Measurements from ENCODE around the gene CAMTA1. TPM values are rescaled to one million over a fixed set of nuclear protein-coding genes. Genes with fewer than 3 reads are reported as not detected.

Gene CAMTA1
- total RNA-seq, 2 donors from 2014 or later: 36.7 to 51.9 TPM

- Mint-ChIP-seq H3K27me3 (peaks cover 26% of the 10 kb centered on the region), H3K4me1 (no peaks in the 10 kb centered on the region), H3K36me3 (ENCODE audit: low read depth) (no peaks in the 10 kb centered on the region), H3K4me3 (no peak overlapping the region), H3K27ac (no peak overlapping the region), H3K9me3 (no peaks in the 10 kb centered on the region)
- no peak for ATAC-seq (replicated peaks)
Measured at GRCh38 chr1:7620196-7620595, 834.9 kb downstream of the CAMTA1 start.

DNA sequence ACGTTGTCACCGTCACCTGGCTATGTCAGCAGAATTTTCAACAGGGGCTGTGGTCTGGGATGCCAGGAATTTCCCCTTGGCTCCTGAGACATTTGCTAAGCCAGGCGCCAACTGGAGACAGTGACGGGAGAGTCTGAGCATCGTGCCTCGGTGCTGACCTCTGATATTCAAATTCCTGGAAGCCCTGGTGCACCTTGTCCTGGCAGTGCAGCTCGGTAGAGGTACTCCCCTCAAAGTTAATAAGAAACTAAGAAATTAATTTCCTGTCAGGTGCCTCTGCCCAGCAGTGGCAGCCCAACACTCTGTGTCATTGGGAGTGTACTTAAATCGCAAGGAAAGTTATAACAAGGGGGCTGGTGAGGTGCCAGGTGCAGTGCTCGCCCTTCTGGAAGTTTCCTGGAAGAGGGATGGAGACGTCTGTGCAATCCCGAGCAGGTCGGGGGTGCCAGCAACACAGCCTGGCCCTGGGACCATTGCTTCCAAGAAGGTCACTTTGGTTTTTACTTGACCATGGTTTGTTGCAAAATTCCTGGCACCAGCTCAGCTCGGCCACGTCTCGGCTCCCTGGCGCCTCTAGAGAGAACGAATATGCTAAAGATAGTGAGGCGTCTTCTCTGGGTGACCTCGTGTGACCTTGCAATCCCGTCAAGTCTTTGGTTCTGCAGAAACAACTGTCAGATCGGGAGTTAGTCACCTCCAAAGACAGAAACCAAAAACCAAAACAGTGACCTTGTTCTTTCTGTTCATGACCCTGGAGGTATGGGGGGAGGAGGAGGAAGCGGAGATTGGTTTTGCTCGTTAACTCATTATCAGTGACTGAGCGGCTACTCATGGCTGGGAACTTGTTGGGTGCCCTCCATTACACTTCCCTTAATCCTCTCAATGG lies 836.3 kb downstream of the CAMTA1 start:
- ATAC-seq (replicated peaks): no peak
- Mint-ChIP-seq H3K27me3 (peaks cover 27% of the 10 kb centered on the region), H3K9me3 (no peaks in the 10 kb centered on the region), H3K27ac (no peak overlapping the region), H3K36me3 (ENCODE audit: low read depth) (no peaks in the 10 kb centered on the region), H3K4me1 (no peaks in the 10 kb centered on the region), H3K4me3 (no peak overlapping the region)

DNA sequence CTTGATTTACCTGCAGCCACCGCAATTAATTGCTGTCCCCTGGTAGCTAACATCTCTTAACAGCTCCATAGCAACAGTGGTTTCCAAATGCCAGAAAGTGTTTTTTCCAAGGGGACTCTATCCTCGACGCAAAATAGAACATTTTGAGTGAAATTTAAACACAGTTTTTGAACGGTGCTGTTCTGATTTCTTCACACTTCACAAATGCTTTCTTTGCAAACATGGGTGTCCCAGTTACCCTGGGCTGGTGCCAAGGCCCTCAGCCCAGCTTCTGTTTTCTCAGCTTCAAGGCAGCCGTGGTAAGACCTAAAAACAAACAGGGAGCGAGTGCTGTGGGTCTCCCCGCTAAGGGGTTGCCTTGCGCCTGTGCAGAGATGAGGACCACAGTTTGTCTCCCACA lies 838.6 kb downstream of the CAMTA1 start:
- ATAC-seq (replicated peaks): no peak
- no peaks in the 10 kb centered on the region for H3K36me3 Mint-ChIP-seq (ENCODE audit: low read depth)
- H3K4me1 Mint-ChIP-seq: no peaks in the 10 kb centered on the region
- no peaks in the 10 kb centered on the region for H3K9me3 Mint-ChIP-seq
- peaks cover 46% of the 10 kb centered on the region for H3K27me3 Mint-ChIP-seq
- H3K27ac Mint-ChIP-seq: no peak overlapping the region
- no peak overlapping the region for H3K4me3 Mint-ChIP-seq

DNA sequence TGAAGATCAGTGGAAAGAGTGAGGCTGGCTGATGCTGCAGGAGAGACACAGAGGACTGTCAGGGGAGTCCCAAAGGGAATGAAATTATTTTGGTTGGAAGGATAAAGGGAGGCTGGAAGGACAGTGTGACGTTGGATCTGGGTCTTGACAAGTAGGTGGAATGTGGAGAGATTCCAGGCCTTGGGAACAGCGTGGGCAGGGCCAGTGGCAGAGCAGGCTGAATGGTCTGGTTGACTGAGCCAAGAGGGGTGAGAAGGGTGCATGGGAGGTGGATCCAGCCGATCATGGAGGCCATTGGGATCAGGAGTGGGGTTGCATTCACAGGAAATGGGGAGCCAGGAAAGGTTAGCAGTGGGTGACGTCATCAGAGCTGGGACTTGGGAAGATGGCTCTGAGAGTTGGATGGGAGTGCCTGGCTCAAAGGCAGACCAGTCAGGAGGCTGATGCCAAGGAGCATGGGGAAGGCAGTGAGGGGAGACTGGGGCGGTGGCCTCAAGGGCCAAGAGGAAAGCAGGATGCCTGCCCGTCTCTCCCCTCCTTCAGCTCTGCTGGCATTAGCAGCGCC lies 839.6 kb downstream of the CAMTA1 start:
- H3K4me1 Mint-ChIP-seq: no peaks in the 10 kb centered on the region
- no peak for ATAC-seq (replicated peaks)
- H3K27ac Mint-ChIP-seq: no peak overlapping the region

DNA sequence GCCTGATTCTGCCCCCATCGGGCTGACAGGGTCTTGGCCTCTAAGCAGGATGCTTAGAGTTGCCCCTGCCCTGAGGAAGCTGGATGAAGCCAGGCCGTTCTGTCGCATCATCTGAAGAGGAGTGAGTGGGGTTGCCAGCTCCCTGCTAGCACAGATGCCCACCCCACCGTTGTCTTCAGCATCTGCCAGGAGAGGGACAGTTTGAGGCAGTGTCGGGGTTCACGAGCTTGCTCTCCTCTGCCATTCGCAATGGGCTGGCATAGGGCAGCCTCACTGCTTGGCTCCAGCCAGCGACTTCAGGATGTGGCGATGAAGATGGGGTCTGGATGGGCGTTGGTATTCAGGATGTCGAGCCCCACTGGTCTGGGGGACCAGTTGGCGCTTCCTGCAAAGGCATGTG lies 840.1 kb downstream of the CAMTA1 start:
- no peaks in the 10 kb centered on the region for H3K36me3 Mint-ChIP-seq (ENCODE audit: low read depth)

More for the DNA sequence above, 839.6 kb downstream of the CAMTA1 start:
- Mint-ChIP-seq H3K9me3 (no peaks in the 10 kb centered on the region), H3K27me3 (peaks cover 54% of the 10 kb centered on the region), H3K36me3 (ENCODE audit: low read depth) (no peaks in the 10 kb centered on the region), H3K4me3 (no peak overlapping the region)

GRCh38 chr1:7628273-7628672 lies 843.0 kb downstream of the CAMTA1 start:
- Mint-ChIP-seq H3K9me3 (no peaks in the 10 kb centered on the region), H3K36me3 (ENCODE audit: low read depth) (no peaks in the 10 kb centered on the region), H3K4me1 (no peaks in the 10 kb centered on the region), H3K27me3 (peaks cover 55% of the 10 kb centered on the region), H3K4me3 (no peak overlapping the region), H3K27ac (no peak overlapping the region)
- no peak for ATAC-seq (replicated peaks)

More for the DNA sequence above, 840.1 kb downstream of the CAMTA1 start:
- H3K9me3 Mint-ChIP-seq: no peaks in the 10 kb centered on the region
- H3K27me3 Mint-ChIP-seq: peaks cover 56% of the 10 kb centered on the region
- ATAC-seq (replicated peaks): no peak
- no peaks in the 10 kb centered on the region for H3K4me1 Mint-ChIP-seq
- no peak overlapping the region for H3K27ac Mint-ChIP-seq
- no peak overlapping the region for H3K4me3 Mint-ChIP-seq

GRCh38 chr1:7629011-7629410 lies 843.8 kb downstream of the CAMTA1 start:
- Mint-ChIP-seq H3K27me3 (peaks cover 55% of the 10 kb centered on the region), H3K4me1 (no peaks in the 10 kb centered on the region), H3K27ac (no peak overlapping the region), H3K36me3 (ENCODE audit: low read depth) (no peaks in the 10 kb centered on the region), H3K9me3 (no peaks in the 10 kb centered on the region), H3K4me3 (no peak overlapping the region)
- no peak for ATAC-seq (replicated peaks)

- ATAC-seq (replicated peaks): no peak
- Mint-ChIP-seq H3K9me3 (no peaks in the 10 kb centered on the region), H3K27ac (no peak overlapping the region), H3K36me3 (ENCODE audit: low read depth) (no peaks in the 10 kb centered on the region), H3K4me3 (no peak overlapping the region), H3K27me3 (peaks cover 55% of the 10 kb centered on the region), H3K4me1 (no peaks in the 10 kb centered on the region)
Measured at GRCh38 chr1:7629465-7630195, 844.4 kb downstream of the CAMTA1 start.

DNA sequence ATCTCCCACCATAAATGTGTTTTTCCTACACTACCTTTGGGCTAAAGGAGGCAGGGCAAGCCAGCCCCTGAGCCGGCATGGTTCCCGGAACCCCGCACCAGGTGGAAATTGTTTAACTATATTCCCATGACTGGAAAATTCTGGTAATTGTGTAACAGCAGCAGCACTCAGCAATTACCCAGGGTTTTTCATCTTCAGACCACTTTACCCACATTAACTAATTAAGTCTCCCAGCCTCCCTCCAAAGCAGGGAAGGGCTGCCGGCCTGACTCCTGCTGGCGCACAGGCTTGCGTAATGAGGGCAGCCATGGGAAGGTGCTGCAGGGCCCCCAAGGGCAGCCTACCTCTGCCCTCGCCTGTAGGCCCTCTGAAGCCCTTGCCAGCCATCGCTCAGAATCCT lies 845.1 kb downstream of the CAMTA1 start:
- H3K4me1 Mint-ChIP-seq: no peaks in the 10 kb centered on the region
- ATAC-seq (replicated peaks): no peak

DNA sequence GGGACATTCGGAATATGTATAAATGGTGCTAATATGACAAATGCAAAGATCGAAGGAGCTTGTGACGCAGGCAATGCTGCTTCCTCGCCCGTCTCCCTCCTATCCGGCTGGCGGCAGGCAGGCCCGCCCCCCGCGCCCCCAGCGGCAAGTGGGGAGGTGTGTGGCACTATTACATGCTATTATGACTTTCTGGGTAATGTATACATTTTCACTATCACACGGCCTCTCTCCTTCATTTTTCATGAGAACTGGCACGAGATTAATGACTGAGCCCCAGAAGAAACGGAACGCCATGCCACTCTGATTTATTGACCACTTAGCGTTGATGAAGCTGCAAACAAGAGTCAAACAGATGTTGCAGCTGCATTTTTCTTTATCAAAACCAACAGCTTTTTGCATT lies 846.9 kb downstream of the CAMTA1 start:
- ATAC-seq (replicated peaks): no peak
- Mint-ChIP-seq H3K4me1 (no peaks in the 10 kb centered on the region), H3K27me3 (peaks cover 44% of the 10 kb centered on the region), H3K27ac (no peak overlapping the region), H3K4me3 (no peak overlapping the region), H3K36me3 (ENCODE audit: low read depth) (no peaks in the 10 kb centered on the region), H3K9me3 (no peaks in the 10 kb centered on the region)

More for the DNA sequence above, 845.1 kb downstream of the CAMTA1 start:
- no peaks in the 10 kb centered on the region for H3K9me3 Mint-ChIP-seq
- H3K36me3 Mint-ChIP-seq (ENCODE audit: low read depth): no peaks in the 10 kb centered on the region
- no peak overlapping the region for H3K4me3 Mint-ChIP-seq
- H3K27ac Mint-ChIP-seq: no peak overlapping the region
- peaks cover 51% of the 10 kb centered on the region for H3K27me3 Mint-ChIP-seq

- no peaks in the 10 kb centered on the region for H3K4me1 Mint-ChIP-seq
- H3K9me3 Mint-ChIP-seq: no peaks in the 10 kb centered on the region
- peaks cover 40% of the 10 kb centered on the region for H3K27me3 Mint-ChIP-seq
- no peak overlapping the region for H3K4me3 Mint-ChIP-seq
- no peak overlapping the region for H3K27ac Mint-ChIP-seq
- no peak for ATAC-seq (replicated peaks)
- H3K36me3 Mint-ChIP-seq (ENCODE audit: low read depth): no peaks in the 10 kb centered on the region
Measured at GRCh38 chr1:7632681-7633080, 847.4 kb downstream of the CAMTA1 start.

DNA sequence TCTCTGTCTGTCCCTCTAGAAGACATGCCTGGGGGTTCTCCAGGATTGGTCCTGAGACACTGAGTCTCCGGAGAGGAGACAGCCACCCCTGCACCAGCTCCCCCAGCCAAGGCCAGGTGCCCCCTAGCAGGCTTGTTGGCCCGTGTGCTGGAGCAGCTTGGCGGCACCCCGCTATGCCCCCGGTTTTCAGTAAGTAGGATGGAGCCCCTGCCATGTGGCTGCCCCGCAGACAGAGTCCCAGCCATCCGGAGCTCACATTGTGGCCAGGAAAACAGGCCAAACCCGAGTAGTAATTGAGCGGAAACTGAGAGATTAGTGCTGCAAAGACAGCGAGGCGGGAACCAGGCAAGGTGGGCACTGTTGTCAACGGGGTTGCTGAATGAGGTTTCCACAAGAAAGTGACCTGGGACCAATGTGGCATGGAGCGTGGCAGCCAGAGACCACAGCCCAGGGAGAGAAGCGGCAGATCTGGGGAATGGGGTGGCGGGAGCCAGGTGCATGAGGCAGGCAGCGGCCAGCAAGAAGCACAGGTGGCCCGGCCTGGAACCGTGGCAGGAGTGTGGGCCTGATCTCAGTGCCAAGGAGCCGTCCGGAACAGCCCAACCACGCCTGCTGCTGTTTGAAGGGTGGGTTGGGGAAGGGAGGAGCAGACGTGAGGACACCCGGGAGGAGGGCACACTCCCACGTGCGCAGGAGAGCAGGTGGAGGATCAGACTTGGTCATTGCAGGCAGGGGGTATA lies 848.4 kb downstream of the CAMTA1 start:
- ATAC-seq (replicated peaks): no peak
- H3K36me3 Mint-ChIP-seq (ENCODE audit: low read depth): no peaks in the 10 kb centered on the region
- no peaks in the 10 kb centered on the region for H3K9me3 Mint-ChIP-seq
- no peak overlapping the region for H3K27ac Mint-ChIP-seq
- peaks cover 31% of the 10 kb centered on the region for H3K27me3 Mint-ChIP-seq
- no peaks in the 10 kb centered on the region for H3K4me1 Mint-ChIP-seq
- no peak overlapping the region for H3K4me3 Mint-ChIP-seq

- Mint-ChIP-seq H3K4me3 (no peak overlapping the region), H3K36me3 (ENCODE audit: low read depth) (no peaks in the 10 kb centered on the region), H3K9me3 (no peaks in the 10 kb centered on the region), H3K27ac (no peak overlapping the region), H3K27me3 (peaks cover 24% of the 10 kb centered on the region), H3K4me1 (no peaks in the 10 kb centered on the region)
- ATAC-seq (replicated peaks): no peak
Measured at GRCh38 chr1:7634546-7635240, 849.4 kb downstream of the CAMTA1 start.

Data from activated T-helper 17 cell treated with anti-CD3 and anti-CD28 coated beads, Interleukin-2, amount 50 U/mL, for 72 hours (primary cell).